ENCODE data around the gene COPG1.
"Not testable (repeated sequence)": the region's sequence is repeated elsewhere in the genome, so short reads cannot be mapped to it uniquely, and the experiment has no call there.

Gene COPG1

DNA sequence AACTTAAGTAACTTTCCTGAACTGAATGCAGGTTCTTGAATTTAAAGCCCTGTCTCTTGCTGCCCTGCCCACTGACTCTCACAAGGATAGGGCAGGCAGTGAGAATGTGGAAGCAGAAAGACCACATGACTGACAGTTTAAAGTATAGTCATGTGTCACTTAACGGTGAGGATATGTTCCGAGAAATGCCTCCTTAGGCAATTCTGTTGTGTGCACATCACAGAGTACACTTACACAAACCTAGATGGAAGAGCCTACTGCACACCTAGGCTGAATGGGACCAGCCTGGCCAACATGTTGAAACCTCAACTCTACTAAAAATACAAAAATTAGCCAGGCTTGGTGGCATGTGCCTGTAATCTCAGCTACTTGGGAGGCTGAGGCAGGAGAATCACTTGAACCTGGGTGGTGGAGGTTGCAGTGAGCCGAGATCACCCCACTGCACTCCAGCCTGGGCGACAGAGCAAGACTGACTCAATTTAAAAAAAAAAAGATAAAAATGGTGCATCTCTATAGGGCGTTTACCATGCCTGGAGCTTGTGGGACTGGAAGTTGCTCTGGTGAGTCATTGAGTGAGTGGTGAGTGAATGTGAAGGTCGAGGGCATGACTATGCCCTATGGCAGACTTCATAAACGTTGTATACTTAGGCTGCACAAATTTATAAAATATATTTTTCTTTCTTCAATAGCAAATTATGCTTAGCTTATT is 18.9 kb upstream of the COPG1 start:
- H3K27me3 ChIP-seq (ENCODE audit: insufficient read depth, low read length), result peaks cover 3% of the 10 kb centered on the region
- no peaks in the 10 kb centered on the region for H3K36me3 ChIP-seq (ENCODE audit: insufficient read depth, low read length)
- no peaks in the 10 kb centered on the region for H3K4me1 ChIP-seq (ENCODE audit: insufficient read depth, low read length)
- H2AFZ ChIP-seq (ENCODE audit: low read depth, low read length), result no peak overlapping the region
- H3K4me3 ChIP-seq (ENCODE audit: low read length), result no peak overlapping the region
- H3K9me3 ChIP-seq (ENCODE audit: low read length), result no peaks in the 10 kb centered on the region

DNA sequence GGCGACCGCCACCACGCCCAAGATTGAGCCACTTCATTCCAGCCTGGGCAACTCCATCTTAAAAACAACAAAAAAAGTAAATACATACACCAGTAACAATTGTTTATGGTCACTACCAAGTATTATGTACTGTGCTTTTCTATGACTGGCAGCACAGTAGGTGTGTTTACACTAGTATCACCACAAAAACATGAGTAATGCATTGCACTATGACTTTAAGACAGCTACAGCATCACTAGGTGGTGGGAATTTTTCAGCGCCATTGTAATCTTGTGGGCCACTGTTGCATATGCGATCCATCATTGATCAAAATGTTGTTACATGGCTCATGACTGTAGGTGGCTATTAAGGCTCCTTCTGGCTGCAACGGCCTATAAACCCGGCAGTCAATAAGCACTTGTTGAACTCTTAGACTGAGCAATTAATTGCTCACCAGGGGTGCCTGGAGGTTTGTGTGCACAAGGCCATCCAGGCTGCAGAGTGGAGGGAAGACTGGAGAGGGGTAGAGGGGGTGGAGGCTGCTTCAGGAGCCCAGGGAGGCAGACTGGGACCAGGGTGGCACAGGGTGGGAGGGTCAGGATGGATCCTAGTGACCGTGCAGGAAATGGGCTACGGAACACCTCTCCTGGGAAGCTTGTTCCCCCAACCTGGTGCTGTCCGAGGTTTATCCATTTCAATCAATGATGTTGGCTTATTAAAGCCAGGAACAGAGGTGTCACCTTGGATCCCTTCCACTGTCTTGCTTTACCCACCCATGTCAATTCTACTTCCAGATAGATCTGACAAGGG is 17.9 kb upstream of the COPG1 start:
- no peak overlapping the region for H3K4me3 ChIP-seq (ENCODE audit: low read length)
- H3K27me3 ChIP-seq (ENCODE audit: insufficient read depth, low read length), result peaks cover 3% of the 10 kb centered on the region
- H3K9me3 ChIP-seq (ENCODE audit: low read length), result no peaks in the 10 kb centered on the region
- H2AFZ ChIP-seq (ENCODE audit: low read depth, low read length), result no peak overlapping the region
- no peaks in the 10 kb centered on the region for H3K36me3 ChIP-seq (ENCODE audit: insufficient read depth, low read length)
- H3K4me1 ChIP-seq (ENCODE audit: insufficient read depth, low read length), result no peaks in the 10 kb centered on the region

GRCh38 chr3:129233538-129233937 is 15.9 kb upstream of the COPG1 start:
- no peaks in the 10 kb centered on the region for H3K36me3 ChIP-seq (ENCODE audit: insufficient read depth, low read length)
- no peak overlapping the region for H3K4me3 ChIP-seq (ENCODE audit: low read length)
- no peaks in the 10 kb centered on the region for H3K9me3 ChIP-seq (ENCODE audit: low read length)
- H3K4me1 ChIP-seq (ENCODE audit: insufficient read depth, low read length), result no peaks in the 10 kb centered on the region
- H3K27me3 ChIP-seq (ENCODE audit: insufficient read depth, low read length), result peaks cover 3% of the 10 kb centered on the region
- no peak overlapping the region for H2AFZ ChIP-seq (ENCODE audit: low read depth, low read length)

DNA sequence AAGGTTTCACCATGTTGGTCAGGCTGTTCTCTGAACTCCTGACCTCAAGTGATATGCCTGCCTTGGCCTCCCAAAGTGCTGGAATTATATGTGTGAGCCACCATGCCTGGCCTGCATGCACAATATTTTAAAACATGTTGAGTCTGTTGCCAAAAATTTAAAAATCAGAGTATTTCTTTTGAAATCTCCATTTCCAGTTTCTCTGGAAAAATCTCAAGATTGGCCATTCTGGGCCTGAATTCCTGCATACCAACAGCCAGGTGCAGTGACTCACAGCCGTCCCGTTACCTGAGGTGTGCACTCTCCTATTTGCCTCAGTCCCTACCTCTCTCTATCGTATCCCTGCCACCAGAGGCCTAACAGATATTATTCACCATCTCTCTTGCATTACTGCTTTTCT is 15.0 kb upstream of the COPG1 start:
- Histone ChIP-seq H3K9me3 (ENCODE audit: low read length) (no peaks in the 10 kb centered on the region), H3K4me3 (ENCODE audit: low read length) (no peak overlapping the region), H2AFZ (ENCODE audit: low read depth, low read length) (no peak overlapping the region), H3K4me1 (ENCODE audit: insufficient read depth, low read length) (no peaks in the 10 kb centered on the region), H3K36me3 (ENCODE audit: insufficient read depth, low read length) (no peaks in the 10 kb centered on the region), H3K27me3 (ENCODE audit: insufficient read depth, low read length) (peaks cover 3% of the 10 kb centered on the region)

DNA sequence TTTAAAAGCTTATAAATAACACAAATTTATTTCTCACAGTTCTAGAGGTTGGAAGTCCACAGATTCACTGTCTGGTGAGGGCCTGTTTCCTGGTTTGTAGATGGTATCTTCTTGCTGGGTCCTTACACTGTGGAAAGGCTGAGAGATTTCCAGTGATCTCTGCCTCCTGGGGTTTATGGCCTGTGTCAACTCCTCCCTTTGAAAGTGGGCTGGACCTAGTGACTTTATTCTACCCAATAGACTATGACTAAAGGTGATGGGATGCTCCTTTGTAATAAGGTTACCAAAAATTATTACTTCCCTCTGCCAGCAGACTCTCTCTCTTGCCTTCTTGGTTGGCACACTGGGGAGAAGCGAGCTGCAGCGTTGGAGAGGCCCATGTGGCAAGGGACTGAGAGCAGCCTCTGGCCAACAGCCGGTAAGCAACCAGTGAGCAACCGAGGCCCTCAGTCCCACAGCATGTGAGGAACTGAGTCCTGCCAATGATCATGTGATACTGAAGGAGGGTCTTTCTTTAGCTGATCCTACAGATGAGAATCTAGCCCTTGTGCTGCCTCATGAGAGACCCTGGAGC is 14.0 kb upstream of the COPG1 start:
- peaks cover 3% of the 10 kb centered on the region for H3K27me3 ChIP-seq (ENCODE audit: insufficient read depth, low read length)
- H3K4me1 ChIP-seq (ENCODE audit: insufficient read depth, low read length), result no peaks in the 10 kb centered on the region
- no peak overlapping the region for H2AFZ ChIP-seq (ENCODE audit: low read depth, low read length)
- no peak overlapping the region for H3K4me3 ChIP-seq (ENCODE audit: low read length)
- H3K9me3 ChIP-seq (ENCODE audit: low read length), result no peaks in the 10 kb centered on the region
- H3K36me3 ChIP-seq (ENCODE audit: insufficient read depth, low read length), result no peaks in the 10 kb centered on the region

DNA sequence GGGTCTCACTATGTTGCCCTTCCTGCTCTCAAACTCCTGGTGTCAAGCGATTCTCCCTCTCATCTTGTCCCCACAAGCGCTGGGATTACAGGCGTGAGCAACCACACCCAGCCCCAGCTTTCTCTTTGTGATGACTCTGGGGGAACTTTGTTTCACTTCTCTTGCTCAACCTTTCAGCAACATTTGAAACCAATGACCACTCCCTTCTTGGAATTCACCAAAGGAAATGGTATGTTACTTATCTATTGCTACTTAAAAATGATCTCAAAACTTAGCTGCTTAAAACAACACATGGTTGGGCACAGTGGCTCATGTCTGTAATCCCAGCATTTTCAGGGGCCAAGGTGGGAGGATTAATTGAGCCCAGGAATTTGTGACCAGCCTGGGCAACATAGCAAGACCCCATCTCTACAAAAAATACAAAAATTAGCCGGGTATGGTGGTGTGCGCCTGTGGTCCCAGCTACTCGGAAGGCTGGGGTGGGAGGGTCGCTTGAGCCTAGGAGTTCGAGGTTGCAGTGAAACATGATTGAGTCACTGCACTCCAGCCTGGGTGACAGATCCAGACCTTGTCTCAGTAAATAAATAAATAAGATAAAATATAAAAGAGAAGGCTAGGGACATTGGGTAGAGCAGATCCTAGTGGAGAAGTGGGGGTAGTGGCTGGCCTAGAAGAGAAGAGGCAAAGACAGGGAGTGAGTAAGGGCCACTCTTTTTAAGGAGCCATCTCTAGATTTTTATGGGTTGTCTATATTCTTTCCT is 10.3 kb upstream of the COPG1 start:
- Histone ChIP-seq H3K4me3 (ENCODE audit: low read length) (no peak overlapping the region), H3K36me3 (ENCODE audit: insufficient read depth, low read length) (no peaks in the 10 kb centered on the region), H3K4me1 (ENCODE audit: insufficient read depth, low read length) (no peaks in the 10 kb centered on the region), H3K27me3 (ENCODE audit: insufficient read depth, low read length) (no peaks in the 10 kb centered on the region), H3K9me3 (ENCODE audit: low read length) (no peaks in the 10 kb centered on the region), H2AFZ (ENCODE audit: low read depth, low read length) (no peak overlapping the region)

GRCh38 chr3:129239991-129240390 is 9.4 kb upstream of the COPG1 start:
- H2AFZ ChIP-seq (ENCODE audit: low read depth, low read length), result no peak overlapping the region
- no peaks in the 10 kb centered on the region for H3K27me3 ChIP-seq (ENCODE audit: insufficient read depth, low read length)
- H3K4me3 ChIP-seq (ENCODE audit: low read length), result no peak overlapping the region
- no peaks in the 10 kb centered on the region for H3K4me1 ChIP-seq (ENCODE audit: insufficient read depth, low read length)
- H3K9me3 ChIP-seq (ENCODE audit: low read length), result no peaks in the 10 kb centered on the region
- no peaks in the 10 kb centered on the region for H3K36me3 ChIP-seq (ENCODE audit: insufficient read depth, low read length)

- Histone ChIP-seq H3K4me3 (ENCODE audit: low read length) (no peak overlapping the region), H3K9me3 (ENCODE audit: low read length) (no peaks in the 10 kb centered on the region), H3K27me3 (ENCODE audit: insufficient read depth, low read length) (no peaks in the 10 kb centered on the region), H2AFZ (ENCODE audit: low read depth, low read length) (no peak overlapping the region), H3K36me3 (ENCODE audit: insufficient read depth, low read length) (no peaks in the 10 kb centered on the region), H3K4me1 (ENCODE audit: insufficient read depth, low read length) (no peaks in the 10 kb centered on the region)
These were observed 9.0 kb upstream of the COPG1 start for GRCh38 chr3:129240436-129240835.

DNA sequence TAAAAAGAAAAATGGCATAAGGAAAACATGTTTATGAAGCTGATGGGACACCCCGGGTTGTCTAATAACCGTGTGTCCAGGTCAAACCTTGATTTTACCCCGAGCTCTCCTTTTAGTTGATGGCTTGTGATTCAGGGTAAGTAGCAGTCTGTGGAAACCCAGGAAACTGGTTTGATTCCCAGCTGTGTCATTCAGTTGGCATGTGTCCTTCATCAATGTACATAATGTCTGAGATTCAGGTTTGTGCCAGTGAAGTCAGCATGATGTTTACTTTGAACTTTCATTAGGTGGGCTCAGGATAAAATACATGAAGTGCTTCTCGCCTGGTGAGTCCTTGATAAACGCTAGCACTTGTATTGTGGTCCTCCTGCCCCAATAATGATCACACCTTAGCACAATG is 4.3 kb upstream of the COPG1 start:
- no peaks in the 10 kb centered on the region for H3K9me3 ChIP-seq (ENCODE audit: low read length)
- peaks cover 9% of the 10 kb centered on the region for H3K4me1 ChIP-seq (ENCODE audit: insufficient read depth, low read length)
- no peaks in the 10 kb centered on the region for H3K27me3 ChIP-seq (ENCODE audit: insufficient read depth, low read length)
- no peak overlapping the region for H2AFZ ChIP-seq (ENCODE audit: low read depth, low read length)
- no peak overlapping the region for H3K4me3 ChIP-seq (ENCODE audit: low read length)
- H3K36me3 ChIP-seq (ENCODE audit: insufficient read depth, low read length), result no peaks in the 10 kb centered on the region

GRCh38 chr3:129245641-129246306 is 3.6 kb upstream of the COPG1 start:
- H3K9me3 ChIP-seq (ENCODE audit: low read length); H3K36me3 ChIP-seq (ENCODE audit: insufficient read depth, low read length); H3K4me3 ChIP-seq (ENCODE audit: low read length); H3K27me3 ChIP-seq (ENCODE audit: insufficient read depth, low read length); H2AFZ ChIP-seq (ENCODE audit: low read depth, low read length): not testable (repeated sequence)
- H3K4me1 ChIP-seq (ENCODE audit: insufficient read depth, low read length), result peaks cover 15% of the 10 kb centered on the region

- peaks cover 15% of the 10 kb centered on the region for H3K4me1 ChIP-seq (ENCODE audit: insufficient read depth, low read length)
- no peaks in the 10 kb centered on the region for H3K27me3 ChIP-seq (ENCODE audit: insufficient read depth, low read length)
- H3K9me3 ChIP-seq (ENCODE audit: low read length), result no peaks in the 10 kb centered on the region
- no peak overlapping the region for H2AFZ ChIP-seq (ENCODE audit: low read depth, low read length)
- no peak overlapping the region for H3K4me3 ChIP-seq (ENCODE audit: low read length)
- no peaks in the 10 kb centered on the region for H3K36me3 ChIP-seq (ENCODE audit: insufficient read depth, low read length)
These were observed 2.8 kb upstream of the COPG1 start for GRCh38 chr3:129246636-129247035.

DNA sequence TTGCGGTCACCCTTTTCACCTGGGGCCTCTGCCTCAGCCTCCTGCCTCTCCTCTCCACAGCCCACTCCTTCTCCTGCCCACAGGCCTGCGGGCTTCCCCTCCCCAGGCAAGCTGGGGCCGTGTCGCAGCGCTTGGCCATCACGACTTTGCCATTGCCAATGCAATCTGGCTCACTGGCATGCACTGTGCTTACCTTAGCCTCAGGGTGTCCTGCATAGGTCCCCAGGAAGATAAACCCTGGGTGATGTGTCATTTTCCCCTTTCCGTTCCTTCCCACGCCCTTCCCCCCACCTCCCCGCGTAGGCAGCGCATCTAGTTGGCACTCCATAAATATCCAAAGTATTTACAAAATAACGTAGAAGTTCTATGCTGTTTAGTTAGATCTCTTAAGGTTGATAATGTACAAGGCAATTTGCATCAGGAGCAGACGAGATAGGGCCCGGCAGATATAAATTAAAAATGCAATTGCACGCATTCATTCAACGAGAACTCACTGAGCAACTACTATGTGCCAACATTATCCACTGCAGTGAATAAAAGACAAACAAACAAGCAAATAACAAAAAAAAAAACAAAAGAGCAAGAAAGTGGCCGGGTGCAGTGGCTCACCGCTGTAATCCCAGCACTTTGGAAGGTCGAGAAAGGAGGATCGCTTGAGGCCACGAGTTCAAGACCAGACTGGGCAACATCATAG is 973 bp upstream of the COPG1 start:
- peak overlapping the region; percentile 95 for H3K4me3 ChIP-seq (ENCODE audit: low read length)
- peaks cover 15% of the 10 kb centered on the region for H3K4me1 ChIP-seq (ENCODE audit: insufficient read depth, low read length)
- H3K36me3 ChIP-seq (ENCODE audit: insufficient read depth, low read length), result peaks cover 17% of the 10 kb centered on the region
- H2AFZ ChIP-seq (ENCODE audit: low read depth, low read length), result peak overlapping the region; percentile 84
- H3K27me3 ChIP-seq (ENCODE audit: insufficient read depth, low read length), result no peaks in the 10 kb centered on the region
- no peaks in the 10 kb centered on the region for H3K9me3 ChIP-seq (ENCODE audit: low read length)

Measured in neuron (in vitro differentiated cells).